ENCODE measurements around the gene FOXD1. TPM values are rescaled to one million over a fixed set of nuclear protein-coding genes. Genes with fewer than 3 reads are reported as not detected.
"Not testable (repeated sequence)": the region's sequence is repeated elsewhere in the genome, so short reads cannot be mapped to it uniquely, and the experiment has no call there.

FOXD1 gene
- total RNA-seq, 2 donors from 2014 or later, result 0.17 to 0.24 TPM

- peaks cover 5% of the 10 kb centered on the region for H3K4me1 ChIP-seq
- DNase-seq, result no peak
- no peaks in the 10 kb centered on the region for H3K9me3 ChIP-seq
- H3K4me3 ChIP-seq, result no peak overlapping the region
- no peak for TF ChIP-seq CTCF (IDR thresholded peaks at IDR 0.05)
- intact Hi-C loops (cut with DNase I), result no loop called here
- H3K36me3 ChIP-seq, result no peaks in the 10 kb centered on the region
- no peaks in the 10 kb centered on the region for H3K27me3 ChIP-seq
- no peak overlapping the region for H3K27ac ChIP-seq
- no peak overlapping the region for H3K9ac ChIP-seq (ENCODE audit: low read depth in 2 of 2, low read length in 2 of 2)
Observed at GRCh38 chr5:73493421-73493820, 44.8 kb upstream of the FOXD1 start.

GRCh38 chr5:73491155-73491554 is 42.6 kb upstream of the FOXD1 start:
- Histone ChIP-seq H3K27ac (no peak overlapping the region), H3K9me3 (no peaks in the 10 kb centered on the region), H3K4me3 (no peak overlapping the region), H3K4me1 (peaks cover under 1% of the 10 kb centered on the region), H3K9ac (ENCODE audit: low read depth in 2 of 2, low read length in 2 of 2) (no peak overlapping the region), H3K27me3 (no peaks in the 10 kb centered on the region), H3K36me3 (no peaks in the 10 kb centered on the region)
- intact Hi-C loops (cut with DNase I), result no loop called here
- TF ChIP-seq CTCF (IDR thresholded peaks at IDR 0.05), result no peak
- DNase-seq, result no peak

- Histone ChIP-seq H3K9ac (ENCODE audit: low read depth in 2 of 2, low read length in 2 of 2) (no peak overlapping the region), H3K36me3 (no peaks in the 10 kb centered on the region), H3K27me3 (no peaks in the 10 kb centered on the region), H3K4me3 (no peak overlapping the region), H3K9me3 (no peaks in the 10 kb centered on the region), H3K4me1 (no peaks in the 10 kb centered on the region), H3K27ac (no peak overlapping the region)
- peak; percentile 39 for DNase-seq
- TF ChIP-seq CTCF (IDR thresholded peaks at IDR 0.05), result no peak
- intact Hi-C loops (cut with DNase I), result no loop called here
Observed at GRCh38 chr5:73490088-73490487, 41.5 kb upstream of the FOXD1 start.

- no peak overlapping the region for H3K9ac ChIP-seq (ENCODE audit: low read depth in 2 of 2, low read length in 2 of 2)
- no peaks in the 10 kb centered on the region for H3K9me3 ChIP-seq
- no peak for DNase-seq
- H3K27me3 ChIP-seq, result no peaks in the 10 kb centered on the region
- intact Hi-C loops (cut with DNase I), result no loop called here
- H3K4me1 ChIP-seq, result no peaks in the 10 kb centered on the region
- H3K36me3 ChIP-seq, result no peaks in the 10 kb centered on the region
- no peak overlapping the region for H3K27ac ChIP-seq
- TF ChIP-seq CTCF (IDR thresholded peaks at IDR 0.05), result no peak
- no peak overlapping the region for H3K4me3 ChIP-seq
Observed at GRCh38 chr5:73488806-73489205, 40.2 kb upstream of the FOXD1 start.

- no peak for TF ChIP-seq CTCF (IDR thresholded peaks at IDR 0.05)
- no peaks in the 10 kb centered on the region for H3K9me3 ChIP-seq
- no peak overlapping the region for H3K4me3 ChIP-seq
- H3K4me1 ChIP-seq, result no peaks in the 10 kb centered on the region
- no peaks in the 10 kb centered on the region for H3K36me3 ChIP-seq
- H3K27me3 ChIP-seq, result no peaks in the 10 kb centered on the region
- no peak overlapping the region for H3K9ac ChIP-seq (ENCODE audit: low read depth in 2 of 2, low read length in 2 of 2)
- intact Hi-C loops (cut with DNase I), result no loop called here
- no peak overlapping the region for H3K27ac ChIP-seq
- no peak for DNase-seq
Observed at GRCh38 chr5:73487815-73488214, 39.2 kb upstream of the FOXD1 start.

GRCh38 chr5:73487257-73487656 is 38.7 kb upstream of the FOXD1 start:
- H3K36me3 ChIP-seq; H3K4me3 ChIP-seq; H3K27ac ChIP-seq; H3K9me3 ChIP-seq; H3K9ac ChIP-seq (ENCODE audit: low read depth in 2 of 2, low read length in 2 of 2); DNase-seq; H3K4me1 ChIP-seq; H3K27me3 ChIP-seq; intact Hi-C loops (cut with DNase I): not testable (repeated sequence)
